Spinal cord (tissue), 10 donors: Measurements from ENCODE around the gene UBE2E2. TPM values are rescaled to one million over a fixed set of nuclear protein-coding genes. Genes with fewer than 3 reads are reported as not detected.

ENCODE experiments used
- DNase-seq, 6 donors: peaks; one replicate each; pipeline versions ENCODE4 v3.0.0 to v3.0.0-alpha.2; 2013 to 2015; ENCODE audit warnings: low spot score in 6 of 6, low read depth in 4 of 6
- H3K27ac ChIP-seq: one replicate; pipeline ENCODE4 v1.5.1; 2013; ENCODE audit warnings: low read depth, low read length, control low read depth
- H3K27me3 ChIP-seq: one replicate; pipeline ENCODE4 v1.6.1; 2013; ENCODE audit warnings: low read length; ENCODE audit not compliant: control insufficient read depth, insufficient read depth
- H3K36me3 ChIP-seq: one replicate; pipeline ENCODE4 v1.6.1; 2013; ENCODE audit warnings: low read length; ENCODE audit not compliant: control insufficient read depth, insufficient read depth
- H3K4me1 ChIP-seq: one replicate; pipeline ENCODE4 v1.6.1; 2013; ENCODE audit warnings: low read length; ENCODE audit not compliant: control insufficient read depth, insufficient read depth
- H3K4me3 ChIP-seq: one replicate; pipeline ENCODE4 v1.5.1; 2013; ENCODE audit warnings: low read depth, low read length, control low read depth
- H3K9me3 ChIP-seq: one replicate; pipeline ENCODE4 v1.6.1; 2013; ENCODE audit warnings: low read length; ENCODE audit not compliant: control insufficient read depth, insufficient read depth
- WGBS: methylation state at CpG from one replicate; pipeline ENCODE4 v1.1.5; 2013; ENCODE audit warnings: missing lambda C conversion rate; ENCODE audit not compliant: insufficient coverage; 5-methylcytosine and 5-hydroxymethylcytosine counted together
- polyA plus RNA-seq, 2 donors: library from polyadenylated mRNA; unstranded; fragments of 120-200 nt; gene quantifications; one replicate each; pipeline ENCODE4 v1.2.1, GENCODE V29; 2013; ENCODE audit not compliant: insufficient read length in 2 of 2
- total RNA-seq, 2 donors: library from RNA; depleted of rRNA in 1 of 2; stranded (reverse); fragments of 120-200 nt in 1 of 2; fragments of >200 nt in 1 of 2; gene quantifications; one replicate each; pipeline versions ENCODE4 v1.2.3 to v1.2.4, GENCODE V29; 2013 to 2014
- donor health status: healthy.

UBE2E2 gene
- total and polyA plus RNA-seq, 4 donors = 38.8 to 144 (median 82.6) TPM

- no peaks in the 10 kb centered on the region for H3K36me3 ChIP-seq
- 71% methylated on average over 2 of the region's 5 CpGs for WGBS
These were observed 362.1 kb downstream of the UBE2E2 start for GRCh38 chr3:23565041-23565775.

DNA sequence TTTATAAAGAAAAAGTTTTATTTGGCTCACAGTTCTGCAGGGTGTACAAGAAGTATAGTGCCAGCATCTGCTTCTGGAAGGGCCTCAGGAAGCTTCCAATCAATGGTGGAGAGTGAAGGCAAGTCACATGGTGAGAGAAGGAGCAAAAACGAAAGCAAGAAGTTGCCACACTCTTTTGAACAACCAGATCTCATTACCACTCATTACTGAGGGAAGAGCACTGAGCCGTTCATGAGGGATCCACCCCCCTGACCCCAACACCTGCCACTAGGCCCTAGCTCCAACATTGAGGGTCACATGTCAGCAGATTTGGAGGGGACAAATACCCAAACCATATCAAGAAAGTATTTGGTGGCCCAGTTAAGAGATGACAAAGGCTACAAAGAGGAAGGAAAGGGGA lies 363.4 kb downstream of the UBE2E2 start:
- Histone ChIP-seq H3K4me1 (no peaks in the 10 kb centered on the region), H3K27me3 (no peaks in the 10 kb centered on the region), H3K27ac (no peak overlapping the region), H3K4me3 (no peak overlapping the region), H3K9me3 (no peaks in the 10 kb centered on the region), H3K36me3 (no peaks in the 10 kb centered on the region)
- WGBS = 100% methylated on average over 1 of the region's 2 CpGs
- DNase-seq = no peak

More at GRCh38 chr3:23565041-23565775, 362.1 kb downstream of the UBE2E2 start:
- Histone ChIP-seq H3K4me1 (no peaks in the 10 kb centered on the region), H3K27me3 (no peaks in the 10 kb centered on the region), H3K27ac (no peak overlapping the region), H3K4me3 (no peak overlapping the region), H3K9me3 (no peaks in the 10 kb centered on the region)
- no peak for DNase-seq

DNA sequence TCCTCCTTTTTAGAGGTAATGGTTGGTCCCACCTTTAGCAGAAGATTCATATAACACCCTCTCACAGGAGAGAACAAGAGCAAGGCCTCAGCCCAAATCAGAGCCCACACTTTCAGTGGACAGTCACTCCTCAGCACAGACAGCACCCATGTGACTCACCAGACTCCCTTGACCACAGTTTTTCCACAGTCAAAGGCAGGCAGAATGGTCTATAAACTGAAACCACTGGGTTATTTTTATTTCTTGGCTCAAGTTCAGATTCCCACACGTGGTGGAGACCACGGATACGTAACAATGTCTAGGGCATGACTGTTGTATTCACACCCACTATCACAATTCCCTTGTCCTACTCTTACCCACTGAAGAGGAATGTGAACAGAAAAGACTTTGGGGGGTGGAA lies 364.8 kb downstream of the UBE2E2 start:
- H3K27me3 ChIP-seq = no peaks in the 10 kb centered on the region
- H3K9me3 ChIP-seq = no peaks in the 10 kb centered on the region
- H3K36me3 ChIP-seq = no peaks in the 10 kb centered on the region
- no CpG with 5 or more reads among the region's 3 CpGs for WGBS
- no peak overlapping the region for H3K27ac ChIP-seq
- H3K4me1 ChIP-seq = no peaks in the 10 kb centered on the region
- no peak for DNase-seq
- no peak overlapping the region for H3K4me3 ChIP-seq

DNA sequence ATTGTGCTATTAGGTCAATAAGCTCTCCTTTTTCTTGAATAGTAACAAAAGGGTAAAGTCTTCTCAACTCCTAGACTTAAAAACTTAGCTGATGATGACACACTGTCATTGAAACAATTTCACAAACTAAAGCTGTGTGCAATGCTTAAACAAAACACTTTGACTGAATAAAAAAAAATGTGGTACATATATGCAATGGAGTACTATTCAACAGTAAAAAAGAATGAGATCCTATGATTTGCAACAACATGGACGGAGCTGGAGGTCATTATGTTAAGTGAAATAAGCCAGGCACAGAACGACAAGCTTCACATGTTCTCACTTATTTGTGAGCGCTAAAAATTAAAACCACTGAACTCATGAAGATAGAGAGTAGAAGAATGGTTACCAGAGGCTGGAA lies 370.7 kb downstream of the UBE2E2 start:
- no peaks in the 10 kb centered on the region for H3K36me3 ChIP-seq
- H3K4me3 ChIP-seq = no peak overlapping the region
- no peak overlapping the region for H3K27ac ChIP-seq
- H3K4me1 ChIP-seq = no peaks in the 10 kb centered on the region
- H3K9me3 ChIP-seq = no peaks in the 10 kb centered on the region
- WGBS = 100% methylated on average over 2 of the region's 3 CpGs
- no peak for DNase-seq
- H3K27me3 ChIP-seq = no peaks in the 10 kb centered on the region

- WGBS = 100% methylated on average over 1 of the region's 1 CpG
- Histone ChIP-seq H3K9me3 (no peaks in the 10 kb centered on the region), H3K4me1 (no peaks in the 10 kb centered on the region), H3K36me3 (no peaks in the 10 kb centered on the region), H3K4me3 (no peak overlapping the region), H3K27ac (no peak overlapping the region), H3K27me3 (no peaks in the 10 kb centered on the region)
- DNase-seq = no peak
These were observed 371.7 kb downstream of the UBE2E2 start for GRCh38 chr3:23574822-23575315.

DNA sequence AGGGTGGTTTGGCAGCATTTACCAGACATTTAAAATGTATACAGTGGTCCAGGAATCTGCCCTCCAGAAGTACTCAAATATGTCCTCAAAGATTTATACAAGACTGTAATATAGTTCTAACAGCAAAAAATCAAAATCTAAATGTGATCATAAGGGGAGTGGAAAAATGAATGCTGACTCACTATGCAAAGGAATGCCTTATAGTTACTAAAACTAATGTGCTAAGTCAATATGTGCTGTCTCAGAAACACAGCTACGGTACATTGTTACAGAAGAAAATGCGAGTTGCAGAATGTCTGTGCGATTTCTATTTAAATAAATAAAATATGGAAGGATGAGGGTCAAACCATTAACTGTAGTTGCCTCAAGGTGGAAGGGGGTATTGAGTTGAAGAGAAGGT lies 372.6 kb downstream of the UBE2E2 start:
- Histone ChIP-seq H3K4me1 (no peaks in the 10 kb centered on the region), H3K27ac (no peak overlapping the region), H3K4me3 (no peak overlapping the region), H3K36me3 (no peaks in the 10 kb centered on the region), H3K27me3 (no peaks in the 10 kb centered on the region), H3K9me3 (no peaks in the 10 kb centered on the region)
- no peak for DNase-seq
- no CpG with 5 or more reads among the region's 3 CpGs for WGBS

DNA sequence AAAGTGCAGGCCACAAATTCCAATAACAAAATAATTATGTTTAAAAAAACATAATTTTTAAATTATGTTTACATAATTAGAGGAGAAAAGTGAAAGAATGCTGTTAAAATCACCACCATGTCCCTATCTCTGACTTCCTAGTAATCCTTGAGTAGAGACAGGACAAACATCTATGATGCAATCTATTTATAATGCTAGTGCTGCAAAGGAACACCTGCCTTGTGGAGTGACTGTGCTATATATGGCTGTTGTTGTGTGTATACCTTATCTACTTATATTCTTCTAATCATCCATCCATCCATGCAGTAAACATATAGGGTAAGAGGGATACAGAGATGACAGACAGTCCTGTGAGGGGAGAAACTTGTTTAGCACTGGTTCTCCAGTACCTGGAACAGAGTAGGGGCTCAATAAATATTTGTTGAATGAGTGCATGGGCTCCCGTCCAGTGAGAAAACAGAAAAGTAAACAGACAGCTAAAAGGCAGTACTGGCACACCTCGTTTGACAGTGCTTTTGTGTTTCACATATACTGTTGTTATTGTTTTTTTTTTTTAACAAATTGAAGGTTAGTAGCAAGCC lies 373.3 kb downstream of the UBE2E2 start:
- Histone ChIP-seq H3K4me1 (no peaks in the 10 kb centered on the region), H3K9me3 (no peaks in the 10 kb centered on the region), H3K27me3 (no peaks in the 10 kb centered on the region), H3K27ac (no peak overlapping the region), H3K36me3 (no peaks in the 10 kb centered on the region), H3K4me3 (no peak overlapping the region)
- WGBS = no CpG with 5 or more reads among the region's 2 CpGs
- DNase-seq = no peak

GRCh38 chr3:23580096-23580713 lies 377.1 kb downstream of the UBE2E2 start:
- Histone ChIP-seq H3K9me3 (peaks cover 2% of the 10 kb centered on the region), H3K36me3 (no peaks in the 10 kb centered on the region), H3K4me1 (no peaks in the 10 kb centered on the region), H3K4me3 (no peak overlapping the region), H3K27ac (no peak overlapping the region), H3K27me3 (no peaks in the 10 kb centered on the region)
- DNase-seq = no peak
- WGBS = 100% methylated on average over 1 of the region's 8 CpGs

- H3K4me3 ChIP-seq = no peak overlapping the region
- no peaks in the 10 kb centered on the region for H3K4me1 ChIP-seq
- no peak for DNase-seq
- H3K9me3 ChIP-seq = peaks cover 2% of the 10 kb centered on the region
- H3K36me3 ChIP-seq = no peaks in the 10 kb centered on the region
- H3K27me3 ChIP-seq = no peaks in the 10 kb centered on the region
- H3K27ac ChIP-seq = no peak overlapping the region
- WGBS = over 99% methylated on average over 9 of the region's 10 CpGs
These were observed 381.0 kb downstream of the UBE2E2 start for GRCh38 chr3:23583980-23584740.
